AG04449 (cell line): ENCODE measurements around the gene TP53BP1.

ENCODE experiments used
- CTCF ChIA-PET: fragments of 350-600 bp; formaldehyde crosslinking; extraction: SDS; loops from one replicate; lab custom pipeline; 2021; ENCODE audit warnings: antibody characterized with exemption; lab: Yijun Ruan, JAX
- POLR2A ChIA-PET: fragments of 400-600, 350-600 bp; formaldehyde crosslinking; extraction: SDS; loops from one replicate; lab custom pipeline; 2020; ENCODE audit warnings: antibody characterized with exemption, inconsistent platforms; lab: Yijun Ruan, JAX
- DNase-seq: peaks from one replicate; pipeline ENCODE4 v3.0.0-alpha.2; 2010; ENCODE audit warnings: low read depth, low spot score
- H3K4me3 ChIP-seq: 2 replicates; pipeline ENCODE4 v1.5.1; 2011; ENCODE audit warnings: low read depth, mild to moderate bottlenecking, control low read depth, low read length
- CTCF ChIP-seq: IDR thresholded peaks from one replicate; pipeline ENCODE4 v1.5.1; 2011; ENCODE audit warnings: mild to moderate bottlenecking, moderate library complexity, low read length, control low read depth, inconsistent platforms; ENCODE audit not compliant: insufficient read depth; ENCODE audit errors: missing control alignments

TP53BP1 gene

DNA sequence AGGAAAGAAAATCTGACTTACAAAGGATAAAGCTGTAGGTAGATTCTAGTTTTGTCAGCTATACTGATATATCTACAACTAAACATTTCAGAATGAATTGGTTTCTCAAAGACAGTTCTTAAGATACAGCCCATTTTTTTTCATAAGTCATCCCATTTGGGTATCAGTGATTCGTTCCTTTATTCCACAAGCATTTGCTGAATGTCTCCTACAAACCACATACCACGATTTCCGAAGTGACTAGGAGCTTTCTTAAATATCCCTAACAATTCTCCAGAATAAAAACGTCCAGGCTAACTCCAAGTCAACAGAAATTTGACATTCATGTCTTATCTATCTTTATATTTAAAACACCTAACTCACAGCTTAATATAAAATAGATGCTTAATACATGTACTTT, 59.8 kb downstream of the TP53BP1 start:
- POLR2A ChIA-PET = no interaction called here
- CTCF ChIA-PET = interaction anchor here (1.7 to 1.9 kb wide), 2 partner anchors 8 to 61 kb away, joined by 3 to 4 read pairs; no protein-coding TSS in a partner anchor
- TF ChIP-seq CTCF = no peak

GRCh38 chr15:43429687-43430086, 63.3 kb downstream of the TP53BP1 start:
- no peak overlapping the region for H3K4me3 ChIP-seq
- no peak for DNase-seq
- POLR2A ChIA-PET = no interaction called here
- CTCF ChIA-PET = interaction anchor here (1.9 kb wide), 1 partner anchor 11 kb away, joined by 7 read pairs; no protein-coding TSS in a partner anchor
- TF ChIP-seq CTCF = no peak

More for the DNA sequence above, 59.8 kb downstream of the TP53BP1 start:
- DNase-seq = peak; percentile 16
- no peak overlapping the region for H3K4me3 ChIP-seq

DNA sequence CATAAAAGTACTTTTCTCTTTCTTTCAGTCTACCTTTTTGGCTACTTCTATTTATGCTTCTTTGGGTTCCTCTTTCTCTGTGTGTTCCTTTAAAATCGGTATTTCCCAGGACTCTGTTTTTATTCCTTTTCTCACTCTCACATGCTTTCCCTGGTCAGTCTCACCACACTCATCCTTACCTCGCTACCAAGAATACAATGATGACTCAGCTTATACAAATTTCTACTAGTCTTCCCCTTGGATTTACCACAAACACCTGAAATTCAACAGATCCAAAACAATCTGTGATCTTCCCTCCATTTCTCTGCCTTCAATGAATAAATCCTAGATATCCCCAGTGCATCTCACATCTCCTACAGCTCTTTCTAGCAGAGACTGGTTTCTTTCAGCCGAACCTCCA, 69.2 kb downstream of the TP53BP1 start:
- ChIA-PET CTCF (interaction anchor here (1.0 kb wide), 1 partner anchor 119 kb away, joined by 3 read pairs; no protein-coding TSS in a partner anchor), POLR2A (no interaction called here)
- DNase-seq = no peak
- no peak for TF ChIP-seq CTCF
- no peak overlapping the region for H3K4me3 ChIP-seq

GRCh38 chr15:43420876-43421275, 72.1 kb downstream of the TP53BP1 start:
- ChIA-PET POLR2A (no interaction called here), CTCF (interaction anchor here (1.6 kb wide), 1 partner anchor 14 kb away, joined by 4 read pairs; no protein-coding TSS in a partner anchor)
- no peak overlapping the region for H3K4me3 ChIP-seq
- TF ChIP-seq CTCF = no peak
- no peak for DNase-seq

- ChIA-PET CTCF (interaction anchor here (0.9 to 1.6 kb wide), 2 partner anchors 13 to 15 kb away, joined by 3 to 4 read pairs; no protein-coding TSS in a partner anchor), POLR2A (no interaction called here)
- no peak overlapping the region for H3K4me3 ChIP-seq
Observed at GRCh38 chr15:43420435-43420834, 72.5 kb downstream of the TP53BP1 start.

GRCh38 chr15:43414196-43414595, 78.8 kb downstream of the TP53BP1 start:
- no peak for TF ChIP-seq CTCF
- no peak for DNase-seq
- H3K4me3 ChIP-seq = no peak overlapping the region
- ChIA-PET POLR2A (no interaction called here), CTCF (no interaction called here)

More at GRCh38 chr15:43420435-43420834, 72.5 kb downstream of the TP53BP1 start:
- no peak for TF ChIP-seq CTCF
- DNase-seq = no peak
